ENCODE data around the gene USP38. TPM values are rescaled to one million over a fixed set of nuclear protein-coding genes. Genes with fewer than 3 reads are reported as not detected.

The USP38 gene
- total and polyA plus RNA-seq, 3 experiments from 2014 or later = 20.0 to 28.9 (median 28.8) TPM

DNA sequence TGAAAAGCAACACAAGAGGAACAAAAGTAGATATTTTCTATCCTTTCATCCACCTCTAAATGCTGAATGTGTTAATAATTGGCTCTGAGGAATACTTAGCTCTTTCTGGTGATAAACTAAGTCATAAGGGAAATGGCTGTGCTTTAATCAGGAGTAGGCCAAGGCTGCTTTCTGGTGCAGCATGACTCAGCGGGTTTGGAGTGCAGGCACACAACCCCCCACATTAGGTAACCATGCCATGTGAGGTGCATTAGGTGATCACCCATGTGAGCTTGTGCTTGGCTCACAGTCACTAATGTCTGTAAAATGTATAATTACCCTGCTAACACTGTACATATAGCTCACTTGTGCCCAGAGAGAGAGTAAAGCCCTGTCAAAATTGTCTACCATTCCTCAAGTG is 57.2 kb downstream of the USP38 start:
- Histone ChIP-seq H3K4me3 (ENCODE audit: low read length) (no peak overlapping the region), H3K27ac (ENCODE audit: low read depth, low read length) (no peak overlapping the region), H3K9me3 (ENCODE audit: low read length) (no peaks in the 10 kb centered on the region), H3K27me3 (ENCODE audit: insufficient read depth, low read length, poor library complexity, severe bottlenecking) (no peaks in the 10 kb centered on the region), H3K36me3 (ENCODE audit: insufficient read depth, low read length) (no peaks in the 10 kb centered on the region), H3K4me1 (ENCODE audit: insufficient read depth, low read length) (no peaks in the 10 kb centered on the region)
- H3K4me3 Mint-ChIP-seq = no peak overlapping the region
- peaks cover 0 to 12% (median 0%) of the 10 kb centered on the region in 5 donors for H3K9me3 Mint-ChIP-seq
- ChIA-PET POLR2A (no interaction called here), CTCF (no interaction called here)
- DNase-seq = no peak
- no peaks in the 10 kb centered on the region for H3K36me3 Mint-ChIP-seq
- no peak overlapping the region for H3K27ac Mint-ChIP-seq
- H3K27me3 Mint-ChIP-seq = peaks cover 2 to 13% of the 10 kb centered on the region in 2 donors
- no peaks in the 10 kb centered on the region for H3K4me1 Mint-ChIP-seq

DNA sequence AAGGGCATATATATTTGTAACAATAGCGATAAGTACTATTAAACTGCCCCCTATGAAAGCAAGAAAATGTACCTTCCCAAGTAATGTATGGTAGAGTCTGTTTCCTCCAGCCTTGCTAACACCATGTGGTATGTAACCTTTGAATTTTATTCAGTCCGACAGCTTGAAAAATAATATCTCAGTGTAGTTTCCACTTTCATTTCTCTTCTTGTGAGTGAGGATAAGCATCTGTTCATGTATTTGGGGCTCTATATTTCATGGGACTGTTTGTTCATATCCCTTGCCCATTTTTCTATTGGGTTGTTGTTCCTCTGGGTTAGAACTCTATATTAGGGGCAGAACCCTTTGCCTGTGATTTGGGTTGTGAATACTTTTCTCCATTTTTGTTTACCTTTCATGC is 58.3 kb downstream of the USP38 start:
- Histone ChIP-seq H3K36me3 (ENCODE audit: insufficient read depth, low read length) (no peaks in the 10 kb centered on the region), H3K27me3 (ENCODE audit: insufficient read depth, low read length, poor library complexity, severe bottlenecking) (no peaks in the 10 kb centered on the region), H3K4me1 (ENCODE audit: insufficient read depth, low read length) (no peaks in the 10 kb centered on the region), H3K4me3 (ENCODE audit: low read length) (no peak overlapping the region), H3K9me3 (ENCODE audit: low read length) (no peaks in the 10 kb centered on the region), H3K27ac (ENCODE audit: low read depth, low read length) (no peak overlapping the region)
- DNase-seq = no peak
- ChIA-PET POLR2A (no interaction called here), CTCF (no interaction called here)
- Mint-ChIP-seq H3K9me3 (peaks cover 0 to 12% (median 0%) of the 10 kb centered on the region in 5 donors), H3K27me3 (peaks cover 8 to 19% of the 10 kb centered on the region in 2 donors), H3K4me1 (no peaks in the 10 kb centered on the region), H3K36me3 (no peaks in the 10 kb centered on the region), H3K4me3 (no peak overlapping the region), H3K27ac (no peak overlapping the region)

GRCh38 chr4:143246977-143247376 is 62.3 kb downstream of the USP38 start:
- ChIA-PET CTCF (no interaction called here), POLR2A (no interaction called here)
- Mint-ChIP-seq H3K4me1 (no peaks in the 10 kb centered on the region), H3K36me3 (no peaks in the 10 kb centered on the region), H3K27ac (no peak overlapping the region), H3K9me3 (peaks cover 0 to 6% (median 0%) of the 10 kb centered on the region in 5 donors), H3K27me3 (peaks cover 12 to 26% of the 10 kb centered on the region in 2 donors), H3K4me3 (no peak overlapping the region)
- Histone ChIP-seq H3K4me3 (ENCODE audit: low read length) (no peak overlapping the region), H3K36me3 (ENCODE audit: insufficient read depth, low read length) (no peaks in the 10 kb centered on the region), H3K9me3 (ENCODE audit: low read length) (no peaks in the 10 kb centered on the region), H3K27me3 (ENCODE audit: insufficient read depth, low read length, poor library complexity, severe bottlenecking) (no peaks in the 10 kb centered on the region), H3K4me1 (ENCODE audit: insufficient read depth, low read length) (no peaks in the 10 kb centered on the region), H3K27ac (ENCODE audit: low read depth, low read length) (no peak overlapping the region)
- no peak for DNase-seq

DNA sequence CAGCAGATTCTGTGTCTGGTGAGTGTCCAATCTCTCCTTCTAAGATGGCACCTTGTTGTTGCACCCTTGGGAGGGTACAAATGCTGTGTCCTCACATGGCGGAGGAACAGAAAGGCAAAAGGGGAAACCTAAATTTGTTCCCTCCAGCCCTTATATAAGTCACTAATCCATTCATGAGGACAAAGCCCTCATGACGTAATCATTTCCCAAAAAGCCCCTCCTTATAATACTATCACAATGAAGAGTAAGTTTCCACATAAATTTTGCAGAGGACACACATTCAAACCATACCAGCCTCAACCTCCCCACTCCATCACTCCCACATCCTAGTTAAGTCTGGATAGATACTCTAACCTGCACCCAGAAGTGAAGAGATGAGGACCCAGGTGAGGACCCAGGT is 63.1 kb downstream of the USP38 start:
- Histone ChIP-seq H3K4me1 (ENCODE audit: insufficient read depth, low read length) (no peaks in the 10 kb centered on the region), H3K4me3 (ENCODE audit: low read length) (no peak overlapping the region), H3K27me3 (ENCODE audit: insufficient read depth, low read length, poor library complexity, severe bottlenecking) (no peaks in the 10 kb centered on the region), H3K9me3 (ENCODE audit: low read length) (no peaks in the 10 kb centered on the region), H3K27ac (ENCODE audit: low read depth, low read length) (no peak overlapping the region), H3K36me3 (ENCODE audit: insufficient read depth, low read length) (no peaks in the 10 kb centered on the region)
- Mint-ChIP-seq H3K27me3 (peaks cover 12 to 26% of the 10 kb centered on the region in 2 donors), H3K27ac (peak overlapping the region in 1 of 8 donors; percentile 19), H3K4me3 (no peak overlapping the region), H3K9me3 (no peaks in the 10 kb centered on the region), H3K36me3 (no peaks in the 10 kb centered on the region), H3K4me1 (no peaks in the 10 kb centered on the region)
- no peak for DNase-seq
- CTCF ChIA-PET = no interaction called here
- POLR2A ChIA-PET = no interaction called here

GRCh38 chr4:143248827-143249226 is 64.1 kb downstream of the USP38 start:
- CTCF ChIA-PET = interaction anchor here (0.6 kb wide), 1 partner anchor 1666 kb away, joined by 3 read pairs; no protein-coding TSS in a partner anchor
- H3K27me3 ChIP-seq (ENCODE audit: insufficient read depth, low read length, poor library complexity, severe bottlenecking) = no peaks in the 10 kb centered on the region
- no peaks in the 10 kb centered on the region for H3K4me1 ChIP-seq (ENCODE audit: insufficient read depth, low read length)
- POLR2A ChIA-PET = no interaction called here
- H3K36me3 Mint-ChIP-seq = no peaks in the 10 kb centered on the region
- no peaks in the 10 kb centered on the region for H3K9me3 ChIP-seq (ENCODE audit: low read length)
- H3K4me3 ChIP-seq (ENCODE audit: low read length) = no peak overlapping the region
- H3K9me3 Mint-ChIP-seq = no peaks in the 10 kb centered on the region
- H3K4me3 Mint-ChIP-seq = no peak overlapping the region
- H3K36me3 ChIP-seq (ENCODE audit: insufficient read depth, low read length) = no peaks in the 10 kb centered on the region
- H3K4me1 Mint-ChIP-seq = no peaks in the 10 kb centered on the region
- no peak overlapping the region for H3K27ac ChIP-seq (ENCODE audit: low read depth, low read length)
- no peak for DNase-seq
- peaks cover 12 to 25% of the 10 kb centered on the region in 2 donors for H3K27me3 Mint-ChIP-seq
- no peak overlapping the region for H3K27ac Mint-ChIP-seq

DNA sequence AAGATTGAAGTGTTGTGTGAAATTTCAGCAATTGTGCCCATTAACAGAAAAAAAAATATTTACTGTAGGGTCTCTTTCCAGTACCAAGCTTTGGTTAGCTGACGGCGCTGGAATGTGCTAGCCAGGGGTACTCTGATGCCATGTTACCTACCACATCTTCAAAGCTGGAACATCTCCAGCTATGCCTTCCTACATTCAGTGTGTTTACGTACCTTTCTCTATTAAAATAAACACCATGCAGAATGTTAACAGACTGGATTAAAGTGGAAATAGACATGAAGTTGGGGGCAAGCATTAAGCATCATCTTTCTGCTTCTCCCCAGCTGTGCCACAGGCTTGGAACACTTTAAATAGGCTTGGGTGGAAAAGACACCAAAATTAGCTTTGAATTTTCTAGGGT is 65.9 kb downstream of the USP38 start:
- peaks cover 14 to 22% of the 10 kb centered on the region in 2 donors for H3K27me3 Mint-ChIP-seq
- H3K27me3 ChIP-seq (ENCODE audit: insufficient read depth, low read length, poor library complexity, severe bottlenecking) = no peaks in the 10 kb centered on the region
- no peaks in the 10 kb centered on the region for H3K4me1 Mint-ChIP-seq
- H3K4me3 ChIP-seq (ENCODE audit: low read length) = no peak overlapping the region
- H3K27ac Mint-ChIP-seq = no peak overlapping the region
- peaks cover 0 to 4% (median 0%) of the 10 kb centered on the region in 3 donors for H3K36me3 Mint-ChIP-seq
- H3K4me1 ChIP-seq (ENCODE audit: insufficient read depth, low read length) = no peaks in the 10 kb centered on the region
- POLR2A ChIA-PET = no interaction called here
- no peaks in the 10 kb centered on the region for H3K36me3 ChIP-seq (ENCODE audit: insufficient read depth, low read length)
- H3K9me3 ChIP-seq (ENCODE audit: low read length) = no peaks in the 10 kb centered on the region
- DNase-seq = no peak
- H3K27ac ChIP-seq (ENCODE audit: low read depth, low read length) = no peak overlapping the region
- no peaks in the 10 kb centered on the region for H3K9me3 Mint-ChIP-seq
- H3K4me3 Mint-ChIP-seq = no peak overlapping the region
- CTCF ChIA-PET = no interaction called here

GRCh38 chr4:143251348-143251747 is 66.6 kb downstream of the USP38 start:
- no peaks in the 10 kb centered on the region for H3K4me1 ChIP-seq (ENCODE audit: insufficient read depth, low read length)
- no peak overlapping the region for H3K27ac ChIP-seq (ENCODE audit: low read depth, low read length)
- no peak for DNase-seq
- H3K9me3 ChIP-seq (ENCODE audit: low read length) = no peaks in the 10 kb centered on the region
- H3K36me3 ChIP-seq (ENCODE audit: insufficient read depth, low read length) = no peaks in the 10 kb centered on the region
- Mint-ChIP-seq H3K36me3 (peaks cover 0 to 4% (median 0%) of the 10 kb centered on the region in 3 donors), H3K4me3 (no peak overlapping the region), H3K9me3 (no peaks in the 10 kb centered on the region), H3K27me3 (peaks cover 14 to 21% of the 10 kb centered on the region in 2 donors), H3K27ac (no peak overlapping the region), H3K4me1 (no peaks in the 10 kb centered on the region)
- ChIA-PET CTCF (interaction anchor here (0.7 kb wide), 1 partner anchor 116 kb away, joined by 3 read pairs; no protein-coding TSS in a partner anchor), POLR2A (no interaction called here)
- no peaks in the 10 kb centered on the region for H3K27me3 ChIP-seq (ENCODE audit: insufficient read depth, low read length, poor library complexity, severe bottlenecking)
- no peak overlapping the region for H3K4me3 ChIP-seq (ENCODE audit: low read length)

- no peak overlapping the region for H3K27ac Mint-ChIP-seq
- Histone ChIP-seq H3K36me3 (ENCODE audit: insufficient read depth, low read length) (no peaks in the 10 kb centered on the region), H3K27ac (ENCODE audit: low read depth, low read length) (no peak overlapping the region), H3K27me3 (ENCODE audit: insufficient read depth, low read length, poor library complexity, severe bottlenecking) (no peaks in the 10 kb centered on the region), H3K4me1 (ENCODE audit: insufficient read depth, low read length) (no peaks in the 10 kb centered on the region), H3K9me3 (ENCODE audit: low read length) (no peaks in the 10 kb centered on the region), H3K4me3 (ENCODE audit: low read length) (no peak overlapping the region)
- POLR2A ChIA-PET = no interaction called here
- peaks cover 0 to 4% (median 0%) of the 10 kb centered on the region in 3 donors for H3K36me3 Mint-ChIP-seq
- no peak overlapping the region for H3K4me3 Mint-ChIP-seq
- H3K4me1 Mint-ChIP-seq = no peaks in the 10 kb centered on the region
- peaks cover 14 to 17% of the 10 kb centered on the region in 2 donors for H3K27me3 Mint-ChIP-seq
- no peak for DNase-seq
- CTCF ChIA-PET = interaction anchor here (0.7 kb wide), 1 partner anchor 116 kb away, joined by 3 read pairs; no protein-coding TSS in a partner anchor
- no peaks in the 10 kb centered on the region for H3K9me3 Mint-ChIP-seq
These were observed 67.1 kb downstream of the USP38 start for GRCh38 chr4:143251779-143252178.

GRCh38 chr4:143252478-143252877 is 67.8 kb downstream of the USP38 start:
- DNase-seq = no peak
- CTCF ChIA-PET = no interaction called here
- Histone ChIP-seq H3K4me1 (ENCODE audit: insufficient read depth, low read length) (no peaks in the 10 kb centered on the region), H3K4me3 (ENCODE audit: low read length) (no peak overlapping the region), H3K36me3 (ENCODE audit: insufficient read depth, low read length) (no peaks in the 10 kb centered on the region), H3K27me3 (ENCODE audit: insufficient read depth, low read length, poor library complexity, severe bottlenecking) (no peaks in the 10 kb centered on the region), H3K27ac (ENCODE audit: low read depth, low read length) (no peak overlapping the region), H3K9me3 (ENCODE audit: low read length) (no peaks in the 10 kb centered on the region)
- POLR2A ChIA-PET = no interaction called here
- Mint-ChIP-seq H3K9me3 (no peaks in the 10 kb centered on the region), H3K4me3 (no peak overlapping the region), H3K27ac (no peak overlapping the region), H3K27me3 (peaks cover 13 to 15% of the 10 kb centered on the region in 2 donors), H3K4me1 (no peaks in the 10 kb centered on the region), H3K36me3 (peaks cover 0 to 4% (median 0%) of the 10 kb centered on the region in 3 donors)

Measured in CD8-positive, alpha-beta memory T cell (primary cell).